Colonic mucosa (tissue), 4 donors: Measurements from ENCODE around the gene EEA1. TPM values are rescaled to one million over a fixed set of nuclear protein-coding genes. Genes with fewer than 3 reads are reported as not detected.

Experiments
- DNase-seq: peaks from one replicate; pipeline ENCODE4 v3.0.0-alpha.2; 2020
- H3K27ac ChIP-seq: fragments of 200-600 bp; one replicate; pipeline ENCODE4 v1.8.0; 2021
- H3K27me3 ChIP-seq: fragments of 200-600 bp; one replicate; pipeline ENCODE4 v1.8.0; 2021
- H3K36me3 ChIP-seq: fragments of 200-600 bp; one replicate; pipeline ENCODE4 v1.8.0; 2021
- H3K4me1 ChIP-seq: fragments of 200-600 bp; one replicate; pipeline ENCODE4 v1.8.0; 2021; ENCODE audit warnings: mild to moderate bottlenecking
- H3K4me3 ChIP-seq: fragments of 200-600 bp; one replicate; pipeline ENCODE4 v1.8.0; 2021
- H3K9ac ChIP-seq, 2 donors: one replicate each; pipeline ENCODE4 v1.7.0; 2013; ENCODE audit warnings: control low read depth in 2 of 2, low read depth in 2 of 2, low read length in 2 of 2
- H3K9me3 ChIP-seq: fragments of 200-600 bp; one replicate; pipeline ENCODE4 v1.8.0; 2021
- CTCF ChIP-seq: fragments of 200-600 bp; IDR thresholded peaks from one replicate; pipeline ENCODE4 v1.8.0; 2022; ENCODE audit warnings: antibody characterized with exemption, mild to moderate bottlenecking
- intact Hi-C: fragments of 100-400 bp; cut with DNase I; formaldehyde crosslinking; loops from one replicate; pipeline ENCODE4 v1.14.1; 2022
- total RNA-seq, 2 donors: library from RNA; stranded (reverse); fragmentation: NEBNext Ultra II Directional in 1 of 2; extraction: Animal tissue kit (Norgen Biotek cat#: 25700) in 1 of 2; gene quantifications; one replicate each; pipeline ENCODE4 v1.2.1, GENCODE V29; 2021
- donor health status: healthy.
- donor health status: DM: no; HTN: no; CAD: no.
- donor health status: DM: no; HTN: no; CAD: no.

EEA1 gene
- total RNA-seq, 2 donors from 2014 or later: 23.0 to 38.7 TPM

GRCh38 chr12:92897844-92898243 is 31.3 kb downstream of the EEA1 start:
- Histone ChIP-seq H3K36me3 (no peaks in the 10 kb centered on the region), H3K9ac (no peak overlapping the region), H3K4me3 (no peak overlapping the region), H3K27me3 (no peaks in the 10 kb centered on the region), H3K4me1 (no peaks in the 10 kb centered on the region), H3K27ac (no peak overlapping the region), H3K9me3 (no peaks in the 10 kb centered on the region)
- no peak for DNase-seq
- intact Hi-C loops: no loop called here
- no peak for TF ChIP-seq CTCF

- no peak for TF ChIP-seq CTCF
These were observed 38.4 kb downstream of the EEA1 start for GRCh38 chr12:92890601-92891106.

GRCh38 chr12:92886131-92886530 is 43.0 kb downstream of the EEA1 start:
- H3K9ac ChIP-seq: no peak overlapping the region
- H3K4me1 ChIP-seq: no peaks in the 10 kb centered on the region
- no peaks in the 10 kb centered on the region for H3K27me3 ChIP-seq
- H3K27ac ChIP-seq: no peak overlapping the region
- no peaks in the 10 kb centered on the region for H3K9me3 ChIP-seq
- H3K36me3 ChIP-seq: no peaks in the 10 kb centered on the region
- intact Hi-C loops: no loop called here
- no peak overlapping the region for H3K4me3 ChIP-seq
- no peak for DNase-seq
- no peak for TF ChIP-seq CTCF

More at GRCh38 chr12:92890601-92891106, 38.4 kb downstream of the EEA1 start:
- intact Hi-C loops: no loop called here
- no peaks in the 10 kb centered on the region for H3K4me1 ChIP-seq
- H3K4me3 ChIP-seq: no peak overlapping the region
- H3K9ac ChIP-seq: no peak overlapping the region
- H3K36me3 ChIP-seq: no peaks in the 10 kb centered on the region
- no peak overlapping the region for H3K27ac ChIP-seq
- no peaks in the 10 kb centered on the region for H3K27me3 ChIP-seq
- no peaks in the 10 kb centered on the region for H3K9me3 ChIP-seq
- no peak for DNase-seq

- TF ChIP-seq CTCF: no peak
- Histone ChIP-seq H3K36me3 (no peaks in the 10 kb centered on the region), H3K27ac (no peak overlapping the region), H3K27me3 (no peaks in the 10 kb centered on the region), H3K4me1 (no peaks in the 10 kb centered on the region), H3K9me3 (no peaks in the 10 kb centered on the region), H3K9ac (no peak overlapping the region), H3K4me3 (no peak overlapping the region)
- no peak for DNase-seq
- intact Hi-C loops: no loop called here
These were observed 49.3 kb downstream of the EEA1 start for GRCh38 chr12:92879698-92880322.

- Histone ChIP-seq H3K27me3 (no peaks in the 10 kb centered on the region), H3K36me3 (no peaks in the 10 kb centered on the region), H3K4me3 (no peak overlapping the region), H3K9ac (no peak overlapping the region), H3K27ac (no peak overlapping the region), H3K9me3 (no peaks in the 10 kb centered on the region), H3K4me1 (no peaks in the 10 kb centered on the region)
- TF ChIP-seq CTCF: no peak
- intact Hi-C loops: no loop called here
- no peak for DNase-seq
These were observed 51.2 kb downstream of the EEA1 start for GRCh38 chr12:92877904-92878303.
